HL-60 (cell line): ENCODE results near the gene ZMIZ1.

ENCODE experiments used
- GABPA ChIP-seq: IDR thresholded peaks from 2 replicates; pipeline ENCODE4 v1.6.1; 2012; ENCODE audit warnings: low read depth
- POLR2AphosphoS5 ChIP-seq: IDR thresholded peaks from 2 replicates; pipeline ENCODE4 v1.6.1; 2012; ENCODE audit warnings: low read depth
- SPI1 ChIP-seq: IDR thresholded peaks from 2 replicates; pipeline ENCODE4 v1.6.1; 2012; ENCODE audit warnings: low read depth, mild to moderate bottlenecking, borderline replicate concordance
- TF ChIP-seq, protein P1 (sequence below): IDR thresholded peaks from one replicate; pipeline ENCODE4 v1.5.1; 2011; ENCODE audit warnings: low read length, control low read depth, inconsistent platforms; ENCODE audit not compliant: insufficient read depth
- TF ChIP-seq, protein P2 (sequence below): IDR thresholded peaks from 2 replicates; pipeline ENCODE4 v1.6.1; 2012; ENCODE audit warnings: low read depth; ENCODE audit not compliant: insufficient replicate concordance

DNA sequence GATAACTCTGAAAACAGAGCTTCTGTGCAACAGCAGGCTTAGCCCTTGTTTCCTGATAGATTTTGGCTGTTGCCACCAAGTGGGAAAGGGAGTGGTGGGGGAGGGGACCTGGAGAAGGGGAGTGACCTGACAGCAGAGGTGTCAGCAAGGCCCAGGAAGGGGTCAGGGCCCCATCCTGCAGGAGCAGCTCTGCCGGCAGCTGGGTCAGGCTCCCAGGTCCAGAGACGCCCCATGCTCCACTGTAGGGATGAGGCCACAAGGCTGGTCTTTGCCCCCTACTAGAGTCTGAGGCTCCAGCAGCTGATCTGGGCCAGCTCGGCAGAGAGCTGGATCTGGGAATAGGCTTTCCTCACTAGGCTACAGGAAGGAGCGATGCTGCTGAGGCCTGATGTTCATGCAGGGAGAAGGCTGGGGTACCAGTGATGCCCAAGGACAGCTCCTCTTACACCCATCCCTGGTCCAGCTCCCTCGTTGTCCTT lies 44.0 kb upstream of the ZMIZ1 start:
- TF ChIP-seq, protein P1, sequence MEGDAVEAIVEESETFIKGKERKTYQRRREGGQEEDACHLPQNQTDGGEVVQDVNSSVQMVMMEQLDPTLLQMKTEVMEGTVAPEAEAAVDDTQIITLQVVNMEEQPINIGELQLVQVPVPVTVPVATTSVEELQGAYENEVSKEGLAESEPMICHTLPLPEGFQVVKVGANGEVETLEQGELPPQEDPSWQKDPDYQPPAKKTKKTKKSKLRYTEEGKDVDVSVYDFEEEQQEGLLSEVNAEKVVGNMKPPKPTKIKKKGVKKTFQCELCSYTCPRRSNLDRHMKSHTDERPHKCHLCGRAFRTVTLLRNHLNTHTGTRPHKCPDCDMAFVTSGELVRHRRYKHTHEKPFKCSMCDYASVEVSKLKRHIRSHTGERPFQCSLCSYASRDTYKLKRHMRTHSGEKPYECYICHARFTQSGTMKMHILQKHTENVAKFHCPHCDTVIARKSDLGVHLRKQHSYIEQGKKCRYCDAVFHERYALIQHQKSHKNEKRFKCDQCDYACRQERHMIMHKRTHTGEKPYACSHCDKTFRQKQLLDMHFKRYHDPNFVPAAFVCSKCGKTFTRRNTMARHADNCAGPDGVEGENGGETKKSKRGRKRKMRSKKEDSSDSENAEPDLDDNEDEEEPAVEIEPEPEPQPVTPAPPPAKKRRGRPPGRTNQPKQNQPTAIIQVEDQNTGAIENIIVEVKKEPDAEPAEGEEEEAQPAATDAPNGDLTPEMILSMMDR: no peak
- TF ChIP-seq POLR2AphosphoS5 (no peak), SPI1 (no peak), GABPA (no peak)
- TF ChIP-seq, protein P2, sequence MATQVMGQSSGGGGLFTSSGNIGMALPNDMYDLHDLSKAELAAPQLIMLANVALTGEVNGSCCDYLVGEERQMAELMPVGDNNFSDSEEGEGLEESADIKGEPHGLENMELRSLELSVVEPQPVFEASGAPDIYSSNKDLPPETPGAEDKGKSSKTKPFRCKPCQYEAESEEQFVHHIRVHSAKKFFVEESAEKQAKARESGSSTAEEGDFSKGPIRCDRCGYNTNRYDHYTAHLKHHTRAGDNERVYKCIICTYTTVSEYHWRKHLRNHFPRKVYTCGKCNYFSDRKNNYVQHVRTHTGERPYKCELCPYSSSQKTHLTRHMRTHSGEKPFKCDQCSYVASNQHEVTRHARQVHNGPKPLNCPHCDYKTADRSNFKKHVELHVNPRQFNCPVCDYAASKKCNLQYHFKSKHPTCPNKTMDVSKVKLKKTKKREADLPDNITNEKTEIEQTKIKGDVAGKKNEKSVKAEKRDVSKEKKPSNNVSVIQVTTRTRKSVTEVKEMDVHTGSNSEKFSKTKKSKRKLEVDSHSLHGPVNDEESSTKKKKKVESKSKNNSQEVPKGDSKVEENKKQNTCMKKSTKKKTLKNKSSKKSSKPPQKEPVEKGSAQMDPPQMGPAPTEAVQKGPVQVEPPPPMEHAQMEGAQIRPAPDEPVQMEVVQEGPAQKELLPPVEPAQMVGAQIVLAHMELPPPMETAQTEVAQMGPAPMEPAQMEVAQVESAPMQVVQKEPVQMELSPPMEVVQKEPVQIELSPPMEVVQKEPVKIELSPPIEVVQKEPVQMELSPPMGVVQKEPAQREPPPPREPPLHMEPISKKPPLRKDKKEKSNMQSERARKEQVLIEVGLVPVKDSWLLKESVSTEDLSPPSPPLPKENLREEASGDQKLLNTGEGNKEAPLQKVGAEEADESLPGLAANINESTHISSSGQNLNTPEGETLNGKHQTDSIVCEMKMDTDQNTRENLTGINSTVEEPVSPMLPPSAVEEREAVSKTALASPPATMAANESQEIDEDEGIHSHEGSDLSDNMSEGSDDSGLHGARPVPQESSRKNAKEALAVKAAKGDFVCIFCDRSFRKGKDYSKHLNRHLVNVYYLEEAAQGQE: no peak
